ENCODE measurements around the gene PSEN2.

Gene PSEN2

GRCh38 chr1:226870401-226871279 lies at the start of gene PSEN2:
Gene PSEN2 (plus strand): TSS chr1:226870616. CDS start chr1:226881908, 11,292 bp downstream.
- ChIA-PET POLR2A (interaction anchor here (0.7 to 1.0 kb wide), 2 partner anchors 12 to 42 kb away, joined by 3 to 4 read pairs; no protein-coding TSS in a partner anchor), CTCF (interaction anchor here (0.7 kb wide), 1 partner anchor 39 kb away, joined by 3 read pairs; no protein-coding TSS in a partner anchor)
- DNase-seq (ENCODE audit: low read depth, low spot score): no peak
- TF ChIP-seq, protein P1, sequence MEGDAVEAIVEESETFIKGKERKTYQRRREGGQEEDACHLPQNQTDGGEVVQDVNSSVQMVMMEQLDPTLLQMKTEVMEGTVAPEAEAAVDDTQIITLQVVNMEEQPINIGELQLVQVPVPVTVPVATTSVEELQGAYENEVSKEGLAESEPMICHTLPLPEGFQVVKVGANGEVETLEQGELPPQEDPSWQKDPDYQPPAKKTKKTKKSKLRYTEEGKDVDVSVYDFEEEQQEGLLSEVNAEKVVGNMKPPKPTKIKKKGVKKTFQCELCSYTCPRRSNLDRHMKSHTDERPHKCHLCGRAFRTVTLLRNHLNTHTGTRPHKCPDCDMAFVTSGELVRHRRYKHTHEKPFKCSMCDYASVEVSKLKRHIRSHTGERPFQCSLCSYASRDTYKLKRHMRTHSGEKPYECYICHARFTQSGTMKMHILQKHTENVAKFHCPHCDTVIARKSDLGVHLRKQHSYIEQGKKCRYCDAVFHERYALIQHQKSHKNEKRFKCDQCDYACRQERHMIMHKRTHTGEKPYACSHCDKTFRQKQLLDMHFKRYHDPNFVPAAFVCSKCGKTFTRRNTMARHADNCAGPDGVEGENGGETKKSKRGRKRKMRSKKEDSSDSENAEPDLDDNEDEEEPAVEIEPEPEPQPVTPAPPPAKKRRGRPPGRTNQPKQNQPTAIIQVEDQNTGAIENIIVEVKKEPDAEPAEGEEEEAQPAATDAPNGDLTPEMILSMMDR (IDR thresholded peaks at IDR 0.05; ENCODE audit: insufficient read depth, low read length, missing control alignments): peak; percentile 13
- peak within 1 kb of the TSS; percentile 59 for H3K4me3 ChIP-seq (ENCODE audit: low read depth, low read length)

- POLR2A ChIA-PET: no interaction called here
- DNase-seq (ENCODE audit: low read depth, low spot score): peak; percentile 79
- TF ChIP-seq, protein P1 (IDR thresholded peaks at IDR 0.05; ENCODE audit: insufficient read depth, low read length, missing control alignments): no peak
- no peak overlapping the region for H3K4me3 ChIP-seq (ENCODE audit: low read depth, low read length)
- CTCF ChIA-PET: interaction anchor here (0.5 to 12.4 kb wide), 4 partner anchors 7 to 271 kb away, joined by 3 to 424 read pairs (median 4); no protein-coding TSS in a partner anchor
Observed at GRCh38 chr1:226820941-226821718, 49.3 kb upstream of the PSEN2 start.

DNA sequence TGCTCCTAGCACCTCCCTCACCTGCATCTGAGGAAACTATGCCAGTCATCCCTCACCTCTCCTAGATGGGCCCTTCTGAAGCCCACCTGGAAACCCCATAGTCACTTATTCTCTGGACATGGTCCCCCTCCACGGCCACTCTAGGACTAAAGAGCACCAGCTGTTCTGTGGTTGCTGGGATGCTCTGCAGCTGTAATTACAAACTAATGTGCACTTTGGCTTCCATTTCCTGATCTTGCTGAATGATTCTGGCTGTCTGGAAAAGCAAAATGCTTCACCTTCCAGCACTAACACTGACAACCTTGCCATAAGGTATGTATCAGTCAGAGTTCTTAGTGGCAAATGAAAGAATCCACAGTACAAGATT lies 48.7 kb upstream of the PSEN2 start:
- TF ChIP-seq, protein P1 (IDR thresholded peaks at IDR 0.05; ENCODE audit: insufficient read depth, low read length, missing control alignments): no peak
- H3K4me3 ChIP-seq (ENCODE audit: low read depth, low read length): no peak overlapping the region
- CTCF ChIA-PET: interaction anchor here (12.4 kb wide), 1 partner anchor 188 kb away, joined by 424 read pairs; no protein-coding TSS in a partner anchor
- DNase-seq (ENCODE audit: low read depth, low spot score): no peak
- POLR2A ChIA-PET: no interaction called here

DNA sequence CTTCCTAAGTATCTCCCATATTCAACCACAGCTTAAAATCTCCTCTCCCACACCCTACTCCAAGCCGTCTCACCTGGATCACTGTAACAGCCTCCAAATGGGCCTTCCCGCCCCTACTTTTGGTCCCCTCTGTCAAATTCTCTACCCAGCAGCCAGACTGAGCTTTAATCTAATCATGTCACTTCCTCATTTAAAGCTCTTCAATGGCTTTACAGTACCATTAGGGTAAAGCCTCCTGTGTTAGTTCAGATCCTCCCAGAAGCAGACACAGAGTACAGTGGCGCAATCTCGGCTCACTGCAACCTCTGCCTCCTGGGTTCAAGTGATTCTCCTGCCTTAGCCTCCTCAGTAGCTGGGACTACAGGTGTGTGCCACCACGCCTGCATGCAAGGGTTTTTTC lies 46.8 kb upstream of the PSEN2 start:
- H3K4me3 ChIP-seq (ENCODE audit: low read depth, low read length): no peak overlapping the region
- no peak for DNase-seq (ENCODE audit: low read depth, low spot score)
- TF ChIP-seq, protein P1 (IDR thresholded peaks at IDR 0.05; ENCODE audit: insufficient read depth, low read length, missing control alignments): no peak
- POLR2A ChIA-PET: no interaction called here
- CTCF ChIA-PET: interaction anchor here (0.7 to 12.4 kb wide), 2 partner anchors 10 to 190 kb away, joined by 3 to 424 read pairs; no protein-coding TSS in a partner anchor

DNA sequence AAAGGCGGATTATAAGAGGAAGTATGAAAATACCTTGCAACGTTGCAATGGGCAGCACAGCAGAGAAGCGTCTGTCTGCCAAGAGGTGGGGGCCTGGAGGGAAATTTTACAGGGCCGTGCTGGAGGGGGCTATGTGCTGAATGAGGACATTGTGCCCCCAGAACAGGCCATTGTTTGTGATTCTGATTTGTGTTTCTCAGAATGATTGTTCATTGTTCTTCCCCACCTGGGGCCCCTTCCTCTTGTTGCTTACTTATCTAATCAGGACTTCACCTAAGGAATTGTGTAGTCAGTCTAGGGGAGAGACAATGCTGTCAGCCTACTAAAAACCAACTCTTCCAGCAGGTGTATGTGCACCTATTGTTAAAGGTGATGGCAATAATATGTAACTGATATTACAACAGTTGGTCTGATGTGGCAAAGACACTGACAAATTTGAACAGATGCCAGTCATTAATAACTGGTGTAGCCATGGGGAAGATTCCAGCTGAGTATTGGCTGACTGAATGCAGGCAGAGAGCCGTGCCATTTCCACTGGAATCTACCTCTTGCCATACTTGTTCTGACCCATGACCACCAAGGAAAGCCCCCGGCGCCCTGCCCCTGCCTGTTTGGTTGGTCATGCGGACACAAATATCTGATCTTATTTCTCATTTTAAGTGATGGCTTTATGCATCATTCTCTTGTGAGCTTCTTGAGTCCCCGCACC lies 45.2 kb upstream of the PSEN2 start:
- DNase-seq (ENCODE audit: low read depth, low spot score): no peak
- TF ChIP-seq, protein P1 (IDR thresholded peaks at IDR 0.05; ENCODE audit: insufficient read depth, low read length, missing control alignments): no peak
- no peak overlapping the region for H3K4me3 ChIP-seq (ENCODE audit: low read depth, low read length)
- POLR2A ChIA-PET: no interaction called here
- CTCF ChIA-PET: interaction anchor here (1.3 to 12.4 kb wide), 3 partner anchors 10 to 192 kb away, joined by 3 to 424 read pairs (median 30); no protein-coding TSS in a partner anchor

Data from AG04449 (cell line).